IPS DF 6.9 (cell line): ENCODE data around the gene RMDN3.

Experiments
- DNase-seq: peaks from one replicate; pipeline ENCODE4 v3.0.0-alpha.2; 2013; ENCODE audit warnings: low read depth, low spot score
- H3K27ac ChIP-seq: one replicate; pipeline ENCODE4 v1.5.1; 2013; ENCODE audit warnings: low read length, control low read depth
- H3K27me3 ChIP-seq: 2 replicates; pipeline ENCODE4 v1.6.1; 2013; ENCODE audit warnings: mild to moderate bottlenecking, low read length; ENCODE audit not compliant: control insufficient read depth, insufficient read depth
- H3K36me3 ChIP-seq: 2 replicates; pipeline ENCODE4 v1.6.1; 2013; ENCODE audit warnings: low read length; ENCODE audit not compliant: control insufficient read depth, insufficient read depth
- H3K4me1 ChIP-seq: 2 replicates; pipeline ENCODE4 v1.6.1; 2013; ENCODE audit warnings: low read length; ENCODE audit not compliant: control insufficient read depth, insufficient read depth
- H3K4me3 ChIP-seq: 2 replicates; pipeline ENCODE4 v1.5.1; 2013; ENCODE audit warnings: mild to moderate bottlenecking, low read length
- H3K9me3 ChIP-seq: 2 replicates; pipeline ENCODE4 v1.6.1; 2013; ENCODE audit warnings: low read length, inconsistent platforms; ENCODE audit not compliant: control insufficient read depth, insufficient read depth
- WGBS: extraction: QIAGEN DNeasy Blood & Tissue Kit; methylation state at CpG from one replicate; pipeline ENCODE4 v1.1.7; 2013; ENCODE audit warnings: mixed read lengths, missing lambda C conversion rate; ENCODE audit not compliant: insufficient read length, insufficient coverage; 5-methylcytosine and 5-hydroxymethylcytosine counted together

The RMDN3 gene

GRCh38 chr15:40731034-40731433, 24.0 kb downstream of the RMDN3 start:
- no CpG with 5 or more reads among the region's 3 CpGs for WGBS
- Histone ChIP-seq H3K9me3 (no peaks in the 10 kb centered on the region), H3K27ac (no peak overlapping the region), H3K27me3 (no peaks in the 10 kb centered on the region), H3K36me3 (peaks cover 12% of the 10 kb centered on the region; the same call in 1 of the 2 replicates), H3K4me3 (no peak overlapping the region), H3K4me1 (no peaks in the 10 kb centered on the region)
- DNase-seq, result no peak

DNA sequence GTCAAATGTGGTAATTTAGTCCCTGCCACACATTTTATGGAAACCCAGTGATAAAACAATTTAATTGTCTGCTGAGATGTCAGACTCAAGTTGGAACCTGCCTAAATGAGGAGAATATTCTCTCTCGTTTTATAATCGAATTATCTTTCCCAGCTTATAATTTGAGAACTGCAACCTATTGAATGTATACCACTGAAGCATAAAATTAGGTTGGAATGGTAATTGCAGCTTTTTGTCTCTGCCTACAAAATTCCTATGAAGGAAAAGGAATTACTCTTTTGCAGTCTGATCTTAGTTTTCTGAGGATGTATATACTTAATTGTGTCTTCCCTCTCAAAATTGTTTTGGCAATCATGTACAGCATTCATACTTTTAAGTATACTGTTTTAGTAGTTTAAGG, 31.1 kb downstream of the RMDN3 start:
- WGBS, result no CpG with 5 or more reads among the region's 2 CpGs
- H3K36me3 ChIP-seq, result peaks cover 4% of the 10 kb centered on the region; the same call in 1 of the 2 replicates

DNA sequence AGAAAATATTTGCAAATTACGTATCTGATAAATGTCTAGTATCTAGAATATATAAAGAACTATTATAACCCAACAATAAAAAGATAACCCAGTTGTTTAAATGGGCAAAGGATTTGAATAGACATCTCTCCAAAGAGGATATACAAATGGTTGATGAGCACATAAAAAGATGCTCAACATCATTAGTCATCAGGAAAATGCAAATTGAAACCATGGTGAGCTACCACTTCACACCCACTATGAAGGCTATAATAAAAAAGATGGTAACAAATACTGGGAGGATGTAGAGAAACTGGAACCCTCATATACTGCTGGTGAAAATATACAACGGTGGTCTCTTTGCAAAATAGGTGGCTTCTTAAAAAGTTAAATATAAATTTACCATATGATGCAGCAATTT, 32.1 kb downstream of the RMDN3 start:
- WGBS, result no CpG with 5 or more reads among the region's 2 CpGs
- H3K27ac ChIP-seq, result no peak overlapping the region
- H3K4me1 ChIP-seq, result no peaks in the 10 kb centered on the region
- H3K36me3 ChIP-seq, result peaks cover 3% of the 10 kb centered on the region; the same call in 1 of the 2 replicates
- H3K27me3 ChIP-seq, result no peaks in the 10 kb centered on the region
- H3K4me3 ChIP-seq, result no peak overlapping the region
- DNase-seq, result no peak
- no peaks in the 10 kb centered on the region for H3K9me3 ChIP-seq

More for the DNA sequence above, 31.1 kb downstream of the RMDN3 start:
- Histone ChIP-seq H3K27ac (no peak overlapping the region), H3K4me3 (no peak overlapping the region), H3K9me3 (no peaks in the 10 kb centered on the region), H3K4me1 (no peaks in the 10 kb centered on the region), H3K27me3 (no peaks in the 10 kb centered on the region)
- no peak for DNase-seq

GRCh38 chr15:40722354-40722753, 32.7 kb downstream of the RMDN3 start:
- Histone ChIP-seq H3K9me3 (no peaks in the 10 kb centered on the region), H3K4me1 (no peaks in the 10 kb centered on the region), H3K4me3 (no peak overlapping the region), H3K36me3 (peaks cover 3% of the 10 kb centered on the region; the same call in 1 of the 2 replicates), H3K27ac (no peak overlapping the region), H3K27me3 (no peaks in the 10 kb centered on the region)
- WGBS, result no CpG with 5 or more reads among the region's 4 CpGs
- DNase-seq, result no peak

GRCh38 chr15:40721701-40722100, 33.4 kb downstream of the RMDN3 start:
- Histone ChIP-seq H3K4me3 (no peak overlapping the region), H3K27me3 (no peaks in the 10 kb centered on the region), H3K27ac (no peak overlapping the region), H3K9me3 (no peaks in the 10 kb centered on the region), H3K36me3 (peaks cover 3% of the 10 kb centered on the region; the same call in 1 of the 2 replicates), H3K4me1 (no peaks in the 10 kb centered on the region)
- DNase-seq, result no peak
- WGBS, result no CpG with 5 or more reads among the region's 1 CpG

DNA sequence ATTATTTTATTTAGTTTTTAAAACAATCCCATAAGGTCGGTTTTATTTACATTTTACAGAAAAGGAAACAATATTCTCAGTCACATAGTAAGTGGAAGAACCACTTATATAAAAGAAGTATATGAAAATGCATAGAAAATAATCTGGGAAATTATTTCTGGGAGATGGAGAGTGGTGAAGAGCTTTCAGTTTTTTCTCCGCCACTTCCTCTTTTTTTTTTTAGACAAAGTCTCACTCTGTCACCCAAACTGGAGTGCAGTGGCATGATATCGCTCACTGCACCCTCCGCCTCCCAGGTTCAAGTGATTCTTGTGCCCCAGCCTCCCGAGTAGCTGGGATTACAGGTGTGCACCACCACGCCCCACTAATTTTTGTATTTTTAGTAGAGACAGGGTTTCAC, 38.9 kb downstream of the RMDN3 start:
- Histone ChIP-seq H3K36me3 (peaks cover 3% of the 10 kb centered on the region; the same call in 1 of the 2 replicates), H3K27ac (no peak overlapping the region), H3K27me3 (no peaks in the 10 kb centered on the region), H3K4me1 (no peaks in the 10 kb centered on the region), H3K4me3 (no peak overlapping the region), H3K9me3 (no peaks in the 10 kb centered on the region)
- WGBS, result no CpG with 5 or more reads among the region's 6 CpGs
- no peak for DNase-seq

DNA sequence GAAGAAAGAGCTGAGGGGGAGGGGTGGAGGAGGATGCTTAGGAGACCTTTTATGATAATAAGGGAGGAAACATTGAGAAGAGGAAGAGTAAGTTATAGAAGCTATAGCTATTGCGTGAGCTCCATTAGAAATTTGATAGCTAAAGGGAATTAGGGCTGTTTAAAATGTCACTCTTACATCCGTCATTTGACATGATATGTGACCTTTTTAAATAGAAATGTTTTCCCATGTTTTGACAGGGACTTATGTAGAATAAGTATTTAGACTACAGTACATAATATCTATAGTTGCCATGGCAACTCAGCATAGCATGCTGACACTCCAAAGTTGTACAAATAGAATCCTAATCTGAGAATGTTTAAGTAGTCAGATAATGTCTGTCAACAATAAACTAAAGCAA, 40.9 kb downstream of the RMDN3 start:
- Histone ChIP-seq H3K4me1 (no peaks in the 10 kb centered on the region), H3K27me3 (no peaks in the 10 kb centered on the region), H3K9me3 (no peaks in the 10 kb centered on the region), H3K36me3 (peaks cover 11% of the 10 kb centered on the region; the same call in 1 of the 2 replicates), H3K4me3 (no peak overlapping the region), H3K27ac (no peak overlapping the region)
- WGBS, result no CpG with 5 or more reads among the region's 2 CpGs
- no peak for DNase-seq

GRCh38 chr15:40706121-40706520, 48.9 kb downstream of the RMDN3 start:
- H3K27ac ChIP-seq, result no peak overlapping the region
- DNase-seq, result no peak
- H3K4me1 ChIP-seq, result no peaks in the 10 kb centered on the region
- no CpG with 5 or more reads among the region's 2 CpGs for WGBS
- no peaks in the 10 kb centered on the region for H3K27me3 ChIP-seq
- H3K36me3 ChIP-seq, result peaks cover 18% of the 10 kb centered on the region; the same call in 1 of the 2 replicates
- H3K9me3 ChIP-seq, result no peaks in the 10 kb centered on the region
- no peak overlapping the region for H3K4me3 ChIP-seq

- WGBS, result 100% methylated on average over 3 of the region's 7 CpGs
Measured at GRCh38 chr15:40702077-40702476, 53.0 kb downstream of the RMDN3 start.

GRCh38 chr15:40697916-40698315, 57.1 kb downstream of the RMDN3 start:
- Histone ChIP-seq H3K4me3 (no peak overlapping the region), H3K27ac (no peak overlapping the region), H3K9me3 (no peaks in the 10 kb centered on the region), H3K27me3 (no peaks in the 10 kb centered on the region), H3K4me1 (no peaks in the 10 kb centered on the region), H3K36me3 (peaks cover 12% of the 10 kb centered on the region; the same call in 1 of the 2 replicates)
- DNase-seq, result no peak
- no CpG with 5 or more reads among the region's 7 CpGs for WGBS

More at GRCh38 chr15:40702077-40702476, 53.0 kb downstream of the RMDN3 start:
- H3K27me3 ChIP-seq, result no peaks in the 10 kb centered on the region
- no peak for DNase-seq
- no peaks in the 10 kb centered on the region for H3K4me1 ChIP-seq
- H3K4me3 ChIP-seq, result no peak overlapping the region
- H3K9me3 ChIP-seq, result no peaks in the 10 kb centered on the region
- peaks cover 15% of the 10 kb centered on the region; the same call in 1 of the 2 replicates for H3K36me3 ChIP-seq
- H3K27ac ChIP-seq, result no peak overlapping the region

DNA sequence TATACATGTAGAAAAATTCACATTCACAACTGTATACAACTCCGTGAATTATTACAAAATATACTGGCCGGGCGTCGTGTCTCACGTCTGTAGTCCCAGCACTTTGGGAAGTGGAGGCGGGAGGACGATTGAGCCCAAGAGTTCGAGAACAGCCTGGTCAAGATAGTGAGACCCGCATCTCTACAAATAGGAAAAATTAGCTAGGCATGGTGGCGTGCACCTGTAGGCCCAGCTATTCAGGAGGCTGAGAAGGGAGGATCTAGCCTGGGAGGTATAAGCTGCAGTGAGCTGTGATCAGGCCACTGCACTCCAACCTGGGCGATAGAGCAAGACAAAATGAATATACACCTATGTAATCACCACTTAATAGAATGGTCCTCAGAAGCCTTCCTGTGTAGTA, 58.8 kb downstream of the RMDN3 start:
- Histone ChIP-seq H3K9me3 (no peaks in the 10 kb centered on the region), H3K36me3 (peaks cover 8% of the 10 kb centered on the region; the same call in 1 of the 2 replicates), H3K27ac (no peak overlapping the region), H3K27me3 (no peaks in the 10 kb centered on the region), H3K4me1 (no peaks in the 10 kb centered on the region), H3K4me3 (peak overlapping the region; percentile 79; the same call in 1 of the 2 replicates)
- no peak for DNase-seq
- WGBS, result no CpG with 5 or more reads among the region's 11 CpGs
